Activated gamma-delta T cell treated with Interleukin-2 at 50 U/mL for 16 hours (primary cell): ENCODE measurements around the gene ISOC1.

ENCODE experiments used
- DNase-seq: peaks from one replicate; pipeline ENCODE4 v3.0.0-alpha.2; 2020

The ISOC1 gene

DNA sequence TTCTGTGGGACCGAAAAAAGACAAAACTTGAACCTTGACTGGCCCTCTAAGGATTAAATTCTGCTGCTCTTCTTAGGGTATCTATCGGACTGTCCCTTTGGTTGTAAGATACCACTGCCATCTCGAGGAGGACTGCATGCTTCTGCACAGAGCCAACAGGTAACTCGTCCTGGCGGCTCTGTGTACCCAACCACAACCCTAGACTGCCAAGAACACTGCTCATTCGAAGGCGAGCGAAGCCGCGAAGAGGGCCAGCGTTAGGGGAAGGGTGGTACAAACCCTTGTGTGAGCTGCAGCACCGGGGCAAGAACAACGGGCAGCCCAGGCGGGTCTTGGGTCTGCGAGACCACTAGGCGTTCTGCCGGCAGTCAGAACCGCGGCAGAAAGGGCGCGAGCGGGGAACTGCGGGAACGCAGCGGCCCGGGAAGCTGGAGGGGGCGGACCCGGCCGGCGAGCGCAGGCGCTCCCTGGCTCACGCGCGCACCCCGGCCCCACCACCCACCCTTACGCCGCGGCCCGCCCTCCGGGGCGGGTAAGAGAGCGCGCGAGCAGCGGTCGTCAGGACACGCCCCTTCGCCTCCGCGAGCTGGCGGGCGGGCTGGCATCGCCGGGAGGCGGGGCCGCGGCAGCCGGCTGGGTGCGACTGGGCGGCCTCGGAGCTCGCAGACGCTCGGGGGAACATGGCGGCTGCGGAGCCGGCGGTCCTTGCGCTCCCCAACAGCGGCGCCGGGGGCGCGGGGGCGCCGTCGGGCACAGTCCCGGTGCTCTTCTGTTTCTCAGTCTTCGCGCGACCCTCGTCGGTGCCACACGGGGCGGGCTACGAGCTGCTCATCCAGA is at the start of gene ISOC1:
Gene ISOC1, plus strand, starts transcription at position 663 of the 837 bp plus-strand sequence. Its CDS starts 18 bp downstream, at position 681.
- peak; percentile 87 for DNase-seq

DNA sequence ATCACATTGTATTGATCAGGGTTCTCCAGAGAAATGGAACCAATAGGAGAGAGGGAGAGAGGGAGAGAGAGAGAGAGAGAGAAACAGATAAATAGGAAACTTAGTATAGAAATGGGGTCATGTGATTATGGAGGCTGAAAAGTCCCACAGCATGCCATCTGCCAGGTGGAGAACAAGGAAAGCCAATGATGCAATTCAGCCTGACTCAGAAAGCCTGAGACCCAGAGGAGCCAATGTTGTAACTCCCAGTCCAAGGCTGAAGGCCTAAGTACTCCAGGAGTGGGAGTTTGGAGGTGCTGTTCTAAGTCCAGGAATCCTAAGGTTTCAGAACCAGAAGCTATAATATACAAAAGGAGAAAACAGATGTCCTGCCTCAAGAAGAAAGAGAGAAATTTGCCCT is 48.4 kb upstream of the ISOC1 start:
- DNase-seq: no peak

DNA sequence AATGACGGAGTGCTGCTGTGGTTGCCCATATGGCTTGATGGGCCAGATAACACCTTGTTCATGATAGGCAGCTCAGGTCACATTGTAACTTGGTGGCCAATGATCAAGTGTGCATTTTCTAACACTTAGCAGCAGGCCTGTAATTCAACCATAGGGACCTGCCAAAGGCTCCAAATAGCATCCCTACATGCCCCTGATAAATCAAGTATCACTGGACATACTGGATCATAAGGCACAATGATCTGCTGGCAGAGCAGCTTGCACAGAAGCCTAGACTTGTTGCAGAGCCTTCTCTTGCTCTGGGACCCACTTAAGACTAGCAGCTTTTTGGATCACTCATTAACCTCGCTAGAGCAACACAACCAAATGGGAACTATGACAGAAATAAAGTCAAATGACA is 46.0 kb upstream of the ISOC1 start:
- DNase-seq: no peak

DNA sequence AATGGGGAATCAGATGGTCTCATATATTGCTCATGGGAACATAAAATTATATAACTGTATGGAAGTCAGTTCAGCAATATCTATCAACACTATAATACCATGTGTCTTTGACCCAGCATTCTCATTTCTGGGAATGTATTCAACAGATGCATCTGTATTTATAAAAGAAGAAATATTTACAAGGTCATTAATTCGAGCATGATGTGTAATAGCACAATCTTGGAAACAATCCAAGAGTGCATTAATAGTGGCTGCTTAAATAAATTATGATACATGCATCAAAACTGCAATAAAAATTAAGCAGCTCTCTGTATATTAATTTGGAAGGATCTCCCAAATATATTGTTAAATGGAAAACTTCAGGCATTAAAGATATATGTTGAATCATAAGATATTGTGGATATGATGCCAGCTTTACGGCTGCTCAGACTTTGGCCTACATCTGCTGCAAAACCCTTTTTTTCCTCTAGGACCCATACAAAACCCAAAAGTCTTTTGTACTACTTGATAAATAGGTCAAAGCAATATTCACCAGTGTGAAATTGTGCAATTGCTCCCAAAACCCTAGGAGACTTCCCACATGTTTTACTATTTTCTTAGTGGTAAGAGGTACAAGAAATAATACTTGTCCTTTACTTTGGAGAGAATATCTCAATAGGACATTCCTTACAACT is 45.3 kb upstream of the ISOC1 start:
- no peak for DNase-seq

DNA sequence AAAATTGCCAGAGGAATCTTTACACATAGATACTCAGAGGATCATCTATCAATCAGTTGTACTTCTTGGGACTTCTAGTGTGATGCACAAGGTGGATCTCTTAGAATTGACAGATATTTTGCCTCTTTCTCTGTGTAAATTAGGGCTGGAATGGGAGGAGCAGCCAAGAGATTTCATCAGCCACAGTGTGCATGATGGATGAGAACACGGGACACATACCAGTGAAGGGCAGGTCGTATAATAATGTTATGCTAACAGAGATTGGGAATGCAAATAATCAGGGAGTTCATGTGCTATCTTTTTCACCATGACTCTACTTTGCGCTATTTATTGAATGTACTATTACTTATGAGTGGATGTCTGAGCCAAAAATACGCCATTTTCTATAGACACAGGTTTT is 43.3 kb upstream of the ISOC1 start:
- no peak for DNase-seq

DNA sequence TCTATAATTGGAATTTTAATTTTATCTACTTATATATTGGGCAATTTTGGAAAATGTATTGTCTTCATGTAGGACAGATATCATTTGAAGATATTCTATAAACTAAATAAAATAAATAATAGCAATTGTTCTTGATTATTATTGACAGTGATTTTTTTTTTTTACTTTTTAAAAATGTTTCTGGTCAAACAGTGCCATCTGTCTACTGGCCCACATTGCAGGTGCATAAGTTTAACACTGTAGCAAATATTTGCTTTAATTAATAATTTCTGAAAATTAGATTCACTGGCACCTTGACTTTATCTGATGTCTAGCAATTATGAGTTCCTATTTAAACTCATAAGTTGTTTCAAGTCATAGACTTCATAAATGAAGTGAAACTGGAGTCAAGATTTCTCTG is 41.1 kb upstream of the ISOC1 start:
- no peak for DNase-seq

DNA sequence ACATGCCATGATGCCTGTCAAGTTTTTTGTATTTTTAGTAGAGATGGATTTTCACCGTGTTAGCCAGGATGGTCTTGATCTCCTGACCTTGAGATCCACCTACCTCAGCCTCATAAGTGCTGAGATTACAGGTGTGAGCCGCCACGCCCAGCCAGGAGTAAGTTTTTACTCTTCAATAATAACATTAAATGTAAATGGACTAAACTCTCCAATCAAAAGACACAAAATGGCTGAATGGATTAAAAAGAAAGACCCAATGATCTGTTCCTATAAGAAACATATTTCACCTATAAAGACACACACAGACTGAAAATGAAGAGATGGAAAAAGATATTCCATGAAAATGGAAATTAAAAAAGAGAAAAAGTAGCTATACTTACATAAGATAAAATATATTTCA is 37.2 kb upstream of the ISOC1 start:
- DNase-seq: no peak

DNA sequence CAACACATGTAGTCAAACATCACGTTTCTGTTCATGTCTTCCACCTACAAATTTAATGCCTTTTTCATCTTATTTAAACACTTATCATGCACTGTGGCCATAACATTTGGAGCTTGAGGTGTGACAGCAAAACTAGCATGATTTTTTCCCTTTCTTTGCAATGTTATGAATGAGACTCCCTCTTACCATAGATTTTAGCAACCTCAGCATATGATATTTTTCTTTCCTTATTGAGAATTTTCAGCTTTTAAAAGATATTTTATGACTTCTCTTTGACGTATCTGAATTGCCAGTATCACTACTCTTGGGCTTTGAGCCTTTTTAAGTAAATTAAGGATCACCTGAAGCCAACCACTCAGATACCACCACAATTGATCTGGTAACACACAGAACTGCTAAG is 32.7 kb upstream of the ISOC1 start:
- no peak for DNase-seq

DNA sequence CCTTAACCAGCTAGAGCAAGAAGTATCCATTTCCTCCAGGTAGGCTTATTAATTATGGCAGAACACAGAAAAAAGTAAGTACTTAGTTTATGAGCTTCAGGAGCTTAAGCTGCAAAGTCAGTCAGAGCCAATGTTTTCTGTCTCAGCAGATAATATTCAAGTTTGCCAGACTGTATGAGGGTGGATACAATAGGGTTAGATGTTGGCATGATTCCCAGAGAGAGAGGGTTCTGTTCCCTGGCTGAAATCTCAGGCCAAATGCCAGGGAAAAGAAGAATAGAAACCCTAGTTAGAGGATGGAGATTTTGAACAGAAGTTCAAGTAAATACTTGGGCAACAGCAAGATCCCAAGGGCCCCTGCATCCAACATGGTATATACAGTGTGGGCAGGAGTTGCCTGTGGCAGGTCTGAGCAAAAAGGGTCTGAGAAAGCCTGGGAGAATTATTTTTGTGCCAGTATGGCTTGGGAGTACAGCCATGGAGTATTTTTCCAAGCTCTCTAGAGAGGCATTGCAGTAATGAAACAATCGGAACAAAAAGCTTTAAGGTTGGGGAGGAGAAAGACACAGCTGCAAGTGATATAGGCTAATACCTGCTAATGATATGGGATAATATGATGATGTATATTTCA is 31.0 kb upstream of the ISOC1 start:
- DNase-seq: no peak

DNA sequence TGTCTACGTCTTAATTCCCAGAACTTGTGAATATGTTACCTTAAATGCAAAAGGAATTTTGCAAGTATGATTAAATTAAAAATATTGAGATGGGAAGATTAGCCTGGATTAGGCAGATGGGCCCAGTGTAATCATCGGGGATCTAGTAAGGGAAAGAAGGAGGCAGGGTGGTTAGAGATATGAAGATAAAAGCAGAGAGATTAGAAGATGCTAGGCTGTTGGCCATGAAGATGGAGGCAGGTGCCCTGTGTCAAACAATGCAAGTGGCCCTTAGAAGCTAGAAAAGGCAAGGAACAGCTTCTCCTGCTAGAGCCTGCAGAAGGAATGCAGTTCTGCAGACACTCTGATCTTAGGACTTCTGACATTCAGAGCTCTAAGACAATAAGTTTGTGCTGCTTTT is 28.8 kb upstream of the ISOC1 start:
- DNase-seq: no peak

DNA sequence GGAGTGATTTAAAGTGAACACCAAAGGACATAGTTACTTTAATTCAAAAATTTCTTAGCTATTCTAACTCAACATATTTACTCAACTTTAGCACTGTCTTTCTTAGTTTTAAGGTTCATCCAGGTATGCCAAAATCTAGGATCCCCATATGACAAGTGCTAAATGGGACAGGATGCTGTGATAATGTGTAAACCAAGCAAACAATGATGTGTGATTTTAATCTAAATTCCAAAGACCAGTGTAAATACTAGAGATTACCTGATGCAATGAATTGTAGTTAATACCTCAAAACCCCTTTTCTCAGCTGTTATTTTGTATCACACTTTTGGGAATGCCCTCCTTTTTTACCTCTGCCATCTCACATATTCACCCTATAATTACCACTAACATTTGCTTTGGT is 26.8 kb upstream of the ISOC1 start:
- DNase-seq: no peak

DNA sequence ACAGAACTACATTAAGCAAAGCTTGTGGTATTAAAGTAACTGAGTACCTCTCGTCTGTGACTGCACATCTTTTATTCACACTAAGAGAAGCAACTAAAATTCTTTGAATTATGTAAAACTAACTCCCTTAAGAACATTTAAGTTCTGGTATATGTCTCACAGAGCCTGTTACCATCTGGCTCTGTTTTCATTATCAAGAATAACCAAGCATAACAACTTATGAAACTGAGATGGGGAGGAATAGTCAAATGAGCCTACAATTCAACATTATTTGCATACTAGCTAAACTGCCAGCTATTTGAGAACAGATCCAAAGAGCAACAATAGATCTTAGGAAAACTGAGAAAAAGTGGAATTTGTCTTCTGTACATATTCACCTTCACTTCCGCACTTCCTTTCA is 25.3 kb upstream of the ISOC1 start:
- DNase-seq: no peak

DNA sequence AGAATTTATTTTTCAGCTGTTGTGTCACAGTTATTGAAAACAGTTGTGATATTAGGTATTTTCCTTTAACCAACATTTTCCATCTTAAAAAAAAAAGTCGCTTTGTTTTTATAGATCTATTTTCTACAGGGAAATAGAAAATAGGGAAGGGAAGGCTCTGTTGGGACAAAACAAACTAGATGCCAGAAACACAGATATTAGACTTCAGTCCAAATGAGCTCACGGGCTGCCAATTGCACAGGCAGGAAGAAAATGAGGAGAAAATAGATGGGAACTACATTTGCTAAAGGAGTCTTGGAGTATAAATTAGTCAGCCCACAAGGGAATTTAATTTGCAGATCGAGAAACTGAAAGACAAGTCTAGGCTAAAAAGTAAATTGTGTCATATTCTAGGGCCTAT is 21.4 kb upstream of the ISOC1 start:
- DNase-seq: no peak

DNA sequence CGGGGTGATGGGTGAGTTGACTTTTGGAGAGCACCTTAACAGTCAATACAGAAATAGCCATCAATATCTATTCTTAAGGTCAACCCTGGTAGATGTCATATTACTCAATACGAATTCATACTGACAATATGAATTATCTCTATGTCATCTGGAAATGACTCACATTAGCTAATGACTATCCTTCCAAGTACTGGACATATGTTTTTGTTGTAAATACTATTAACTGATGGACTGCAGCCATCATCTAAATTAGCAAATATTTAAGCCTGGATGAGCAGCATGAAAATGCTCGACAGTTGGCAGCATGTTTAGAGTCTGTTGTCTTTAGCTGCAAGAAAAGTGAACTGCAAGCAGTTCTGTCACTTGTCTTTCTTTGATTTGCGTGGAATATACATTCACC is 19.6 kb upstream of the ISOC1 start:
- DNase-seq: no peak

DNA sequence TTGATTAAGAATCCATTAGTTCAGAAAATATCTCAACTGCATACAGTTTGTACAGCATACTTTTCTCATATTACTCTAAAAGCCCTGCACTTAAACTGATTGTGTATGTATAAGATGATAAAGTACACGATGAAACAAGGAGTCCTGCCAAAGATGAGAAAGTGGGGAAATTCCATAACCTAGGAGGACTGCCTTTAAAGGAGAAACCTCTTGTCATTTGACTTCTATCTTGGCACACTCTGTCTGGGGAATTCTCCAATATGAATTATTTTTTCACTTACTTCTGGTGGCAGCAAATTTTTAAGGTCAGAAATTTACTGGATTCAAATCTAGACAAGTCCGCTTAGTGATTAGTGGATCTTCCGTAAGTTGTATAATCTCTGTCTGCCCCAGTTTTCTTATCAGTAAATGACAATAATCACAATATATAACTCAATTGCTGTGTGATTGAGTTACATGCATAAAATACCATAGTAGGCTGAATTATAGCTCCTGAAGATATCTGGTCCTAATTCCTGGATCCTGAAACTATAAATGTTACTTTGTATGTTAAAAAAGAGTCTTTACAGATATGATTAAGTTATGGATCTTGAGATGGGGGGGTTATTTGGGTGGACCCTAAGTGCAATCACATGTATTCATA is 17.0 kb upstream of the ISOC1 start:
- DNase-seq: no peak

DNA sequence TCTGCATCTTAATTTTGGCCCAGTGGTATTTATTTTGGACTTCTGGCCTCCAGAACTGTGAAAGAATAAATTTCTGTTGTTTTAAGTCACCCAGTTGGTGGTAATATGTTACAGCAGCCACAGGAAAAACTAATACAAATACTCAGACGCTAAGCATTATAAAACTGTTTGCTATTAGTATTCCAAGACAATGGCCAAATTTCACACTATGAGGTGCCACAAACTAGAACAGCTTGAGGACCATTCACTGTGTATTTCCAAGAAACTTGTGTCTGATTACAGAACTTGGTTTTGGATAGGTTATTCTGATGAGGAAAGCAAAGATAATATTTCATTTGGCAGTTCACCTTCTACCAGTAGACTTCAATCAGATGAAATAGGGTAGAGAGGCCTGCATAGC is 16.3 kb upstream of the ISOC1 start:
- DNase-seq: no peak

DNA sequence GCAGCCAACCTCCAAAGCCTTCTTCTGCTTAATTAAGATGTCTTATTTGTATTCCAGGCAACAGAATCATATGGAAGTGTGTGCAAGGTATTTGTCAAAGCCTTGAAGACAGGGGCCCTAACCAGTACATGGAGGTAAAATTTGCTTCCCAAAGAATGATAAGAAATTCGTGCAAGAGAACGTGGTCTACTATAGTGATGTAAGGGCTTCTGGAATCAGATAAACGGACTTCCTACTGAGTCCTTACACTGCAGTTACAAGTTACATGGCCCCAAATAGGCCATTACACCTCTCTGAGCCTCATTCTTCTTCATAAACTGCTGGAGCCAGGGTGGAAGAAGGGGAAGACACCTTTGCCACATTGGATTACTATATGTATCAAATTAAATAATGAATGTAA is 15.9 kb upstream of the ISOC1 start:
- DNase-seq: no peak

DNA sequence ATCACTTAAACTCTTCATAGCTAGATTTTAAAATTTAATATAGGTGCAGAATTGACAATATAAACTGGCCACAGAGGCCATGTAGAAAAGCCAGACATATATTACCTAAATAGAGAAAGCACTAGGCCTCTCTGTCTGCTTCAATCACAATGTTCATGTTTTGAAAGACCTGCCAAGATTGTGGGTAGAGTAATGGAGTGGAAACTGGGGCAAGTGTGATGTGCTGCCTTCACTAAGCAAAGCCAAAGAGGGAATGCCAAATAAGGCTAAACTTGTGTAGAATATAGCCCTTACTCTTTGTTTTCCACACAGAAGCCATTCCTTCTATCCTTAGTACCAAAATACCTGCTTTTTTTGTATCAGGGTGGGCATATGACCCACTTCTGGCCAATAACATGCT is 15.1 kb upstream of the ISOC1 start:
- DNase-seq: no peak

DNA sequence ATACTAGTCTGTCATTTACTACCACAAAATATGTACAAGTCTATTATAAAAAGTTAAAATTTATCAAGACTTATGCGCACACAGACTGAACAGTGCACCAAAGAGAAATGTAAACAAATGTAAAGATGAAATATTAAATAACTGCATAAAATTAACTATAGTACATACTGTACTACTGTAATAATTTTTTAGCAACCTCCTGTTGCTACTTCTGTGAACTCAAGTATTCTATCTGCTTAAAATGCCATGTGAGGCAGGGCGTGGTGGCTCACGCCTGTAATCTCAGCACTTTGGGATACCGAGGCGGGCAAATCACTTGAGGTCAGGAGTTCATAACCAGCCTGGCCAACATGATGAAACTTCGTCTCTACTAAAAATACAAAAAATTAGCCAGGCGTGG is 13.8 kb upstream of the ISOC1 start:
- no peak for DNase-seq

DNA sequence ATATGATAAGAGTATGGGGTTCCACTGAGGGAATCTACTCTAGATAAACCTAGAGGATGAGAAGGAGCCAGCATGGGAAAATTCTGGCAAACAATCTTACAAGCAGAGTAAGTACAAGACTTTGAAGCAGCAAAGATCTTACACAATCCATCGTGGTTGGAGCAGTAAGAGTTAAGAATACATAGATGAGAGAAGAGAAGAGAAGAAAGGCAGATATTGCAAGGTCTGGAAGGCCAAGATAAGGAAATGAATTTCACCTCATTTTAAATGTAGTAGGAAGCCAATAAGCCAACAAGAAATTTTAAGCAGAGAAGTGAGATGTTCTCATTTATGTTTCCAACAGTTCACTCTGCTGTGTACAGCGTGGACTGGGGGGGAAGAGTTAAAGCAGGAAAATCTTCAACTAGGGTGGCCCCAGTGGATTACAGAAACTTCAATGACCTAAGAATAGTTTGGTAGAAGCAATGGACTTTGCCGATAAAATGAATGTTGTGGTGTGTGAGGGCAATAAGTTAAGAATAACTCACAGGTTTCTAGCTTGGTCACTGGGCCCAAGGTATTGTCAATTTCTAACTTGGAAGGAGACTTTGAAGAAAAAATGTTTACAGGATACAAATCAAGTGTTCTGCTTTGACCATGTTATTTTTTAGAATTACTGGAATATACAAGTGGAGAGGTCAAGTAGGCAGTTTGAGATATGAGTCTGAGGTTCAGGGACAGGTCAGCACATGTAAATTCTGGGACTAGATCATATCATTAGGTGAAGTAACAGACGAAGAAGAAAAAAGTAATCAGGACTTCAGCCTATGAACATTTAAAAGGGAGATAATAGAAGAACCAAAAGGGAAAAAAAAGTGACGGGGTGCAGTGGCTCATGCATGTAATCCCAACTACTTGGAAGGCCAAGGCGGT is 12.1 kb upstream of the ISOC1 start:
- no peak for DNase-seq

DNA sequence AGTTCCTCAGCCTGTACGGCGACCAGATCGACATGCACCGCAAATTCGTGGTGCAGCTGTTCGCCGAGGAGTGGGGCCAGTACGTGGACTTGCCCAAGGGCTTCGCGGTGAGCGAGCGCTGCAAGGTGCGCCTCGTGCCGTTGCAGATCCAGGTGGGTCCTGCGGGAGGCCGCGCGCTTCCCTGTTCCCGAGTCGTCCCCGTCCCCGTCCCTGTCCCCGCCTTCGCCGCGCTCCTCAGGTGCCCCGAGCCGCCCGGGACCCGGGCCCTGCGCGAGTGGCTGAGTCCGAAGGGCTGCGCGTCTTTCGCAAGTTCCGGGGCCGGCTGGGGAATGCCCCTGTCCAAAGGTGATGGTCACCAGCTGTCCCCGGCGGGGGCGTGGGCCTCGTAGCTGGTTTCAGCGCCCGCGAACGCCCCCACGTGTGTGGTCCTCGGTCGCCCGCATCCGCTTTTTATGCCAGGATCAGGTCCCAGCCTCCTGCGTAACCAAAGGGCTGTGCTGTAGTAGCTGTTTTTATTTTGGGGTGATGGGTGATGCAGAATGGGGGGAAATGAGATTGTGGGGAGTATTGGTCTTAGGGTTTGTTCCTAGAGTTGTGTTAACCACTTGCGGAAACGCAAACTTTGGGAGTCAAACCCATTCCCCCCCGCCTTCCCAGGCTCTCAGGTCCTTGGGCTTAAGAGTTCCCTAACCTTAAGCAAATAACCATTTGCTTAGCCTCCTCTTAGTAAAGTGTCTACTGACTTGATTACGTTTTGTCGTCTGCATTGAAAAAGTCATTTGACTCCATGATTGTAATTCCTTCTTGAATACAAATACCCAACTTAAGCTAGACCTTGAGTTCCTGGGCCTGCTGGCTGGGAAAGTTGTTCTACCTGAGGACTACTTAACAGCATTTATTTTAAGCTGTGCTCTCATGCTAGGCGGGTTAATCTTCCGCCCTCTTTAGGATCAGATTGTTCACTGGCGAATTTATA is 663 bp downstream of the ISOC1 start:
- DNase-seq: peak; percentile 33
